Measurements from ENCODE around the gene TMEM234.

The TMEM234 gene

DNA sequence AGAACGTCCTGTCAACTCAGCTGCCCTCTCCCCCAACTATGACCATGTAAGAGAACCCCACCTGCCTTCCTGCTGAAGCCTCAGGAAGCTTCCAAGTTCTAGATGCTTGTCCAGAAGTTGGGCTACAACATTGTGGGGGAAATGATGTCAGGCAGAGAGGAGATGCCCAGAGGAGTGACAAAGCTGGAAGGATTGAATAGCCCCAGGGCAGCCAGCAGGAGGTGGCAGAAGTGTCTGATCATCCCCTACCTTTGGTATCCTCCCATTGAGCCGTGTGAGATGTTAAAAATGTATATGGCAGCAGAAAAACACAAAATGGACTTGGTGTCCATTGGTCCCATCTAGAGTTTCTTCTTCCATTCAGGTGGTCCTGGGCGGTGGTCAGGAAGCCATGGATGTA lies 6.6 kb upstream of the TMEM234 start:
- DNase-seq, result no peak
- Histone ChIP-seq H3K27me3 (replicated peaks; ENCODE audit: insufficient read depth, low read length) (no peaks in the 10 kb centered on the region), H2AFZ (ENCODE audit: low read length) (no peak overlapping the region), H3F3A (ENCODE audit: insufficient read depth, low read length) (no peaks in the 10 kb centered on the region), H3K9me3 (replicated peaks; ENCODE audit: insufficient read depth, low read length) (no peaks in the 10 kb centered on the region), H3K4me2 (ENCODE audit: low read depth, low read length) (no peak overlapping the region), H3K4me3 (ENCODE audit: low read length) (no peak overlapping the region), H3K9me2 (replicated peaks; ENCODE audit: insufficient read depth, low read length) (no peaks in the 10 kb centered on the region), H3K27ac (ENCODE audit: low read length) (no peak overlapping the region), H3K4me1 (ENCODE audit: low read length) (0 out of 2 replicates have a peak, but pooled peaks cover 2% of the 10 kb centered on the region), H4K20me1 (ENCODE audit: insufficient read depth, low read length) (no peaks in the 10 kb centered on the region), H3K79me2 (ENCODE audit: low read length) (peaks cover 14% of the 10 kb centered on the region), H3K9ac (ENCODE audit: low read length) (no peak overlapping the region), H3K36me3 (replicated peaks; ENCODE audit: insufficient read depth, low read length) (peaks cover 7% of the 10 kb centered on the region)
- TF ChIP-seq EZH2 (optimal IDR thresholded peaks at IDR 0.05; ENCODE audit: low read depth, low read length) (no peak), EZH2phosphoT487 (IDR thresholded peaks at IDR 0.05; ENCODE audit: low read length) (no peak)

- Histone ChIP-seq H3K27me3 (replicated peaks; ENCODE audit: insufficient read depth, low read length) (no peaks in the 10 kb centered on the region), H3K9me2 (replicated peaks; ENCODE audit: insufficient read depth, low read length) (no peaks in the 10 kb centered on the region), H3K4me1 (ENCODE audit: low read length) (peaks cover 5% of the 10 kb centered on the region; the same call in 1 of the 2 replicates), H3K9ac (ENCODE audit: low read length) (no peak overlapping the region), H3K79me2 (ENCODE audit: low read length) (peaks cover 39% of the 10 kb centered on the region), H3F3A (ENCODE audit: insufficient read depth, low read length) (no peaks in the 10 kb centered on the region), H2AFZ (ENCODE audit: low read length) (no peak overlapping the region), H3K36me3 (replicated peaks; ENCODE audit: insufficient read depth, low read length) (peaks cover 7% of the 10 kb centered on the region; the same call in 1 of the 2 replicates), H3K27ac (ENCODE audit: low read length) (no peak overlapping the region), H3K9me3 (replicated peaks; ENCODE audit: insufficient read depth, low read length) (no peaks in the 10 kb centered on the region), H3K4me3 (ENCODE audit: low read length) (no peak overlapping the region), H4K20me1 (ENCODE audit: insufficient read depth, low read length) (no peaks in the 10 kb centered on the region), H3K4me2 (ENCODE audit: low read depth, low read length) (no peak overlapping the region)
- DNase-seq, result no peak
- no peak for TF ChIP-seq EZH2phosphoT487 (IDR thresholded peaks at IDR 0.05; ENCODE audit: low read length)
- TF ChIP-seq, protein P1, sequence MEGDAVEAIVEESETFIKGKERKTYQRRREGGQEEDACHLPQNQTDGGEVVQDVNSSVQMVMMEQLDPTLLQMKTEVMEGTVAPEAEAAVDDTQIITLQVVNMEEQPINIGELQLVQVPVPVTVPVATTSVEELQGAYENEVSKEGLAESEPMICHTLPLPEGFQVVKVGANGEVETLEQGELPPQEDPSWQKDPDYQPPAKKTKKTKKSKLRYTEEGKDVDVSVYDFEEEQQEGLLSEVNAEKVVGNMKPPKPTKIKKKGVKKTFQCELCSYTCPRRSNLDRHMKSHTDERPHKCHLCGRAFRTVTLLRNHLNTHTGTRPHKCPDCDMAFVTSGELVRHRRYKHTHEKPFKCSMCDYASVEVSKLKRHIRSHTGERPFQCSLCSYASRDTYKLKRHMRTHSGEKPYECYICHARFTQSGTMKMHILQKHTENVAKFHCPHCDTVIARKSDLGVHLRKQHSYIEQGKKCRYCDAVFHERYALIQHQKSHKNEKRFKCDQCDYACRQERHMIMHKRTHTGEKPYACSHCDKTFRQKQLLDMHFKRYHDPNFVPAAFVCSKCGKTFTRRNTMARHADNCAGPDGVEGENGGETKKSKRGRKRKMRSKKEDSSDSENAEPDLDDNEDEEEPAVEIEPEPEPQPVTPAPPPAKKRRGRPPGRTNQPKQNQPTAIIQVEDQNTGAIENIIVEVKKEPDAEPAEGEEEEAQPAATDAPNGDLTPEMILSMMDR (IDR thresholded peaks at IDR 0.05; ENCODE audit: low read length), result no peak
- no peak for TF ChIP-seq EZH2 (optimal IDR thresholded peaks at IDR 0.05; ENCODE audit: low read depth, low read length)
Measured at GRCh38 chr1:32224285-32224684, 2.1 kb upstream of the TMEM234 start.

DNA sequence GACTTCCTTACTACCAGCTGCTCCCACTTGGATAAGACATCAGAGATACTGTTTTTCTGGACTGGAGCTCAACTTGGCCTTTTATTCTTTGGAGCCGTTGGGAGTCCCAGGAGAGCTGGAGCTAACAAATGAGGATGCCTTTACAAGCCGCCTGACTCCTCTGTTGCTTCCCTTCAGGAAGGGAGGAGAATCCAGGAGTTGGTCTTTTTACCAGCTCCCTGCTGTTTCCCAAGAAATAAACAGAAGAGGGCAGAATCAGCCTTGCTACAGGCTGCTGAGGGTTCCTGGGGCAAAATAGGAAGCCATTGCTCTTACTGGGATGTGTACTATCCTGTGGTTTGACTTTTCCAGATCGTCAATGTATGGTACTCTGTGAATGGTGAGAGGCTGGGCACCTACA lies 1.5 kb upstream of the TMEM234 start:
- H3K4me3 ChIP-seq (ENCODE audit: low read length), result no peak overlapping the region
- H3K4me2 ChIP-seq (ENCODE audit: low read depth, low read length), result peak overlapping the region; percentile 84; the same call in 1 of the 2 replicates
- H4K20me1 ChIP-seq (ENCODE audit: insufficient read depth, low read length), result no peaks in the 10 kb centered on the region
- peaks cover 5% of the 10 kb centered on the region; the same call in 1 of the 2 replicates for H3K4me1 ChIP-seq (ENCODE audit: low read length)
- H3K27me3 ChIP-seq (replicated peaks; ENCODE audit: insufficient read depth, low read length), result no peaks in the 10 kb centered on the region
- H3K79me2 ChIP-seq (ENCODE audit: low read length), result peaks cover 39% of the 10 kb centered on the region
- H3K9me2 ChIP-seq (replicated peaks; ENCODE audit: insufficient read depth, low read length), result no peaks in the 10 kb centered on the region
- no peaks in the 10 kb centered on the region for H3K9me3 ChIP-seq (replicated peaks; ENCODE audit: insufficient read depth, low read length)
- H3K27ac ChIP-seq (ENCODE audit: low read length), result no peak overlapping the region
- TF ChIP-seq EZH2 (optimal IDR thresholded peaks at IDR 0.05; ENCODE audit: low read depth, low read length) (no peak), EZH2phosphoT487 (IDR thresholded peaks at IDR 0.05; ENCODE audit: low read length) (no peak)
- TF ChIP-seq, protein P1 (IDR thresholded peaks at IDR 0.05; ENCODE audit: low read length), result no peak
- peaks cover 7% of the 10 kb centered on the region; the same call in 1 of the 2 replicates for H3K36me3 ChIP-seq (replicated peaks; ENCODE audit: insufficient read depth, low read length)
- no peak for DNase-seq
- no peaks in the 10 kb centered on the region for H3F3A ChIP-seq (ENCODE audit: insufficient read depth, low read length)
- H3K9ac ChIP-seq (ENCODE audit: low read length), result no peak overlapping the region
- no peak overlapping the region for H2AFZ ChIP-seq (ENCODE audit: low read length)

- TF ChIP-seq EZH2phosphoT487 (IDR thresholded peaks at IDR 0.05; ENCODE audit: low read length) (no peak), EZH2 (optimal IDR thresholded peaks at IDR 0.05; ENCODE audit: low read depth, low read length) (no peak)
- TF ChIP-seq, protein P1 (IDR thresholded peaks at IDR 0.05; ENCODE audit: low read length), result no peak
- Histone ChIP-seq H3K27ac (ENCODE audit: low read length) (no peak overlapping the region), H3K4me2 (ENCODE audit: low read depth, low read length) (peak overlapping the region; percentile 84), H3K4me3 (ENCODE audit: low read length) (peak overlapping the region; percentile 77), H2AFZ (ENCODE audit: low read length) (peak overlapping the region; percentile 60; the same call in 1 of the 2 replicates), H3K9ac (ENCODE audit: low read length) (peak overlapping the region; percentile 91; the same call in 1 of the 2 replicates), H3K4me1 (ENCODE audit: low read length) (peaks cover 5% of the 10 kb centered on the region; the same call in 1 of the 2 replicates), H3K9me3 (replicated peaks; ENCODE audit: insufficient read depth, low read length) (no peaks in the 10 kb centered on the region), H3F3A (ENCODE audit: insufficient read depth, low read length) (no peaks in the 10 kb centered on the region), H4K20me1 (ENCODE audit: insufficient read depth, low read length) (no peaks in the 10 kb centered on the region), H3K27me3 (replicated peaks; ENCODE audit: insufficient read depth, low read length) (no peaks in the 10 kb centered on the region), H3K79me2 (ENCODE audit: low read length) (peaks cover 39% of the 10 kb centered on the region), H3K9me2 (replicated peaks; ENCODE audit: insufficient read depth, low read length) (no peaks in the 10 kb centered on the region), H3K36me3 (replicated peaks; ENCODE audit: insufficient read depth, low read length) (0 out of 2 replicates have a peak, but pooled peaks cover 3% of the 10 kb centered on the region)
- no peak for DNase-seq
Measured at GRCh38 chr1:32221581-32221979, 573 bp downstream of the TMEM234 start.
